Caco-2 (cell line): ENCODE data around the gene LMO2. TPM values are rescaled to one million over a fixed set of nuclear protein-coding genes. Genes with fewer than 3 reads are reported as not detected.

Experiments used
- BruUV-seq: library from RNA; stranded (reverse); fragments of 400-500 nt; replicated peaks from 2 replicates; lab custom pipeline; 2021; lab: Mats Ljungman, UMichigan
- CTCF ChIA-PET: fragments of 300-600 bp; sonication (Branson Sonifier 250); formaldehyde crosslinking; loops from one replicate; lab custom pipeline; 2022; ENCODE audit warnings: antibody characterized with exemption; lab: Charles Lee
- POLR2A ChIA-PET: fragments of 300-600 bp; sonication (Branson Sonifier 250); formaldehyde crosslinking; loops from one replicate; lab custom pipeline; 2022; ENCODE audit warnings: antibody characterized with exemption; lab: Charles Lee
- DNase-seq, 2 experiments: peaks; one replicate each; pipeline versions ENCODE4 v3.0.0 to v3.0.0-alpha.2; 2020 to 2022
- H3K27me3 ChIP-seq: replicated peaks from 2 replicates; pipeline ENCODE4 v1.6.0; 2011; ENCODE audit warnings: low read length; ENCODE audit not compliant: control insufficient read depth, insufficient read depth
- H3K36me3 ChIP-seq: 2 replicates; pipeline ENCODE4 v1.5.1; 2011; ENCODE audit warnings: low read length; ENCODE audit not compliant: control insufficient read depth, insufficient read depth
- H3K4me1 ChIP-seq: fragments of 250-450 bp; sonication (Bioruptor Pico); 2 replicates; pipeline ENCODE4 v1.5.1; 2020; ENCODE audit warnings: mild to moderate bottlenecking
- H3K4me3 ChIP-seq: 2 replicates; pipeline ENCODE4 v1.5.1; 2011; ENCODE audit warnings: low read depth, mild to moderate bottlenecking, control low read depth, low read length
- H3K9me3 ChIP-seq: fragments of 250-450 bp; sonication (Bioruptor Pico); 2 replicates; pipeline ENCODE4 v1.5.1; 2020; ENCODE audit warnings: mild to moderate bottlenecking, moderate library complexity
- H3K27ac Mint-ChIP-seq: one replicate; pipeline ENCODE4 v1.8.0; 2022; ENCODE audit warnings: mixed read lengths; ENCODE audit not compliant: unreplicated experiment
- H3K27me3 Mint-ChIP-seq: one replicate; pipeline ENCODE4 v1.8.0; 2022; ENCODE audit warnings: mixed read lengths; ENCODE audit not compliant: insufficient read depth, unreplicated experiment
- H3K36me3 Mint-ChIP-seq: one replicate; pipeline ENCODE4 v1.8.0; 2022; ENCODE audit warnings: mild to moderate bottlenecking, mixed read lengths; ENCODE audit not compliant: insufficient read depth, unreplicated experiment
- H3K4me1 Mint-ChIP-seq: one replicate; pipeline ENCODE4 v1.8.0; 2022; ENCODE audit warnings: low read depth, mixed read lengths; ENCODE audit not compliant: unreplicated experiment
- H3K4me3 Mint-ChIP-seq: one replicate; pipeline ENCODE4 v1.8.0; 2022; ENCODE audit warnings: mild to moderate bottlenecking, moderate library complexity, mixed read lengths; ENCODE audit not compliant: unreplicated experiment
- H3K9me3 Mint-ChIP-seq: one replicate; pipeline ENCODE4 v1.8.0; 2022; ENCODE audit warnings: mixed read lengths; ENCODE audit not compliant: unreplicated experiment
- intact Hi-C: fragments of 100-400 bp; cut with micrococcal nuclease; formaldehyde crosslinking; loops from one replicate; pipeline ENCODE4 v1.10.0; 2022; ENCODE audit not compliant: unreplicated experiment
- total RNA-seq: library from RNA; stranded (reverse); gene quantifications from 2 replicates; pipeline ENCODE4 v1.2.3, GENCODE V29; 2022
- TF ChIP-seq, protein P1 (sequence below), 2 experiments: fragments of 200-600 bp in 1 of 2; IDR thresholded peaks; 1 replicate in 1 of 2; 2 replicates in 1 of 2; pipeline versions ENCODE4 v1.5.1 to v1.8.0; 2011 to 2022; ENCODE audit warnings: antibody characterized with exemption in 1 of 2, control low read depth in 1 of 2, inconsistent platforms in 1 of 2, low read depth in 1 of 2, low read length in 1 of 2, mild to moderate bottlenecking in 1 of 2, moderate library complexity in 1 of 2; ENCODE audit not compliant: insufficient read depth in 1 of 2, severe bottlenecking in 1 of 2, unreplicated experiment in 1 of 2

The LMO2 gene
- total RNA-seq, 1 experiment from 2014 or later, result 0.29 TPM

DNA sequence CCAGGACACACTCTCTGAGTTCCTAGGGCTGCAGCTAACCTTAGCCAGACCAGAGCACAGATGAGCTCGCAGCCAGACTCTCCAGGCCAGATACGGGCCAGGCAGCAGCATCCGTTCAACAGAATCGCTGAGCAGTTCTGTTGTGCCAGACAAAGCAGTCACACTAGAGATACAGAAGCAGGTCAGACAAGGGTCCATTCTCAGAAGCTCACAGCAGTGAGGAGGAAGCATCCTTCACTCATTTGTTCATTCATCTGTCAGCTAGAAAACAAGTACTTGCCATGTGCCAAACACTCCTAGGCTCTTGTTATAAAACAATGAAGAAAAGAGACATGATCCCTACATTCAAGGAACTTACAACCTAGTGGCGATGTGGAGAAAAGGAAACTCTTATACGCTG is 2.6 kb downstream of the LMO2 start:
- H3K36me3 ChIP-seq, result no peaks in the 10 kb centered on the region
- no peak for DNase-seq
- intact Hi-C loops, result no loop called here
- CTCF ChIA-PET, result no interaction called here
- no peak overlapping the region for H3K4me3 ChIP-seq
- TF ChIP-seq, protein P1, sequence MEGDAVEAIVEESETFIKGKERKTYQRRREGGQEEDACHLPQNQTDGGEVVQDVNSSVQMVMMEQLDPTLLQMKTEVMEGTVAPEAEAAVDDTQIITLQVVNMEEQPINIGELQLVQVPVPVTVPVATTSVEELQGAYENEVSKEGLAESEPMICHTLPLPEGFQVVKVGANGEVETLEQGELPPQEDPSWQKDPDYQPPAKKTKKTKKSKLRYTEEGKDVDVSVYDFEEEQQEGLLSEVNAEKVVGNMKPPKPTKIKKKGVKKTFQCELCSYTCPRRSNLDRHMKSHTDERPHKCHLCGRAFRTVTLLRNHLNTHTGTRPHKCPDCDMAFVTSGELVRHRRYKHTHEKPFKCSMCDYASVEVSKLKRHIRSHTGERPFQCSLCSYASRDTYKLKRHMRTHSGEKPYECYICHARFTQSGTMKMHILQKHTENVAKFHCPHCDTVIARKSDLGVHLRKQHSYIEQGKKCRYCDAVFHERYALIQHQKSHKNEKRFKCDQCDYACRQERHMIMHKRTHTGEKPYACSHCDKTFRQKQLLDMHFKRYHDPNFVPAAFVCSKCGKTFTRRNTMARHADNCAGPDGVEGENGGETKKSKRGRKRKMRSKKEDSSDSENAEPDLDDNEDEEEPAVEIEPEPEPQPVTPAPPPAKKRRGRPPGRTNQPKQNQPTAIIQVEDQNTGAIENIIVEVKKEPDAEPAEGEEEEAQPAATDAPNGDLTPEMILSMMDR (IDR thresholded peaks at IDR 0.05; ENCODE audit: insufficient read depth in 1 of 2, low read depth in 1 of 2, low read length in 1 of 2, severe bottlenecking in 1 of 2, unreplicated experiment in 1 of 2), result no peak
- Mint-ChIP-seq H3K27ac (no peak overlapping the region), H3K36me3 (no peaks in the 10 kb centered on the region), H3K27me3 (peaks cover 4% of the 10 kb centered on the region), H3K4me1 (no peaks in the 10 kb centered on the region), H3K9me3 (no peaks in the 10 kb centered on the region), H3K4me3 (no peak overlapping the region)
- H3K4me1 ChIP-seq, result 0 out of 2 replicates have a peak, but pooled peaks cover 4% of the 10 kb centered on the region
- no TSS peak for BruUV-seq
- POLR2A ChIA-PET, result no interaction called here
- H3K9me3 ChIP-seq, result no peaks in the 10 kb centered on the region
- H3K27me3 ChIP-seq, result no peaks in the 10 kb centered on the region

- intact Hi-C loops, result no loop called here
- H3K4me1 Mint-ChIP-seq, result no peaks in the 10 kb centered on the region
- no peaks in the 10 kb centered on the region for H3K27me3 ChIP-seq
- ChIA-PET POLR2A (no interaction called here), CTCF (no interaction called here)
- H3K4me1 ChIP-seq, result 0 out of 2 replicates have a peak, but pooled peaks cover 4% of the 10 kb centered on the region
- H3K9me3 Mint-ChIP-seq, result no peaks in the 10 kb centered on the region
- no peaks in the 10 kb centered on the region for H3K36me3 ChIP-seq
- no peaks in the 10 kb centered on the region for H3K9me3 ChIP-seq
- TF ChIP-seq, protein P1 (IDR thresholded peaks at IDR 0.05; ENCODE audit: insufficient read depth in 1 of 2, low read depth in 1 of 2, low read length in 1 of 2, severe bottlenecking in 1 of 2, unreplicated experiment in 1 of 2), result no peak
- peaks cover 4% of the 10 kb centered on the region for H3K27me3 Mint-ChIP-seq
- DNase-seq, result no peak
- no peaks in the 10 kb centered on the region for H3K36me3 Mint-ChIP-seq
- no peak overlapping the region for H3K27ac Mint-ChIP-seq
- no peak overlapping the region for H3K4me3 ChIP-seq
- BruUV-seq, result no TSS peak
- H3K4me3 Mint-ChIP-seq, result no peak overlapping the region
These were observed 4.0 kb downstream of the LMO2 start for GRCh38 chr11:33887886-33888285.

DNA sequence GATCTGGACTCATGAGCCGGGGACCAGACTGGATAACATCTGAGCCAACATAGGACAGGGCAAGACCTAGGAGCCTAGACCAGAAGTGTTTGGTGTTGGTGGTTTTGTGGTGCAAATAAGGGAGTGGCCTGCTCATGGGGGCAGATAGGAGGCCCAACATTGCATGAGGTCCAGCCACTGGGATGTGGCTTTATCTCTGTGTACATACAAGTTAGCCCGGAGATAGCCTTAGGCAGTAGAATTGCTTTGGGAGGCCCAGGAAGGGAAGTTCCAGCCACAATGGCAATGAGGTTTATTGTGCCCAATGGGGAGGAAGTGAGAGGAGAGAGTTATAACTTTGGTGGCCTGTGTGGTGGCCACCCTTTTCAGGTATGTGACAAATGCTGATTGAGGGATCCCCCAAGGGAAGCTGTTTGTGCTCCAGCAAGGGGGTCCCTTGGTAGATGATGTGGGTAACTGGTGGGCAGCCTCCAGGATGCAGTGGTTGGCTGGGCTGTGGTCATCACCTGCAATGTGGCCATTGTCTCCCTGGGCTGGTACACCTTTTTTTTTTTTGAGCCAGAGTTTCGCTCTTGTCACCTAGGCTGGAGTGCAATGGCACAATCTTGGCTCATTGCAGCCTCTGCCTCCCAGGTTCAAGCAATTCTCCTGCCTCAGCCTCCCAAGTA is 6.4 kb downstream of the LMO2 start:
- no peaks in the 10 kb centered on the region for H3K27me3 ChIP-seq
- ChIA-PET CTCF (no interaction called here), POLR2A (interaction anchor here (0.7 kb wide), 1 partner anchor 37 kb away, joined by 3 read pairs; no protein-coding TSS in a partner anchor)
- H3K36me3 Mint-ChIP-seq, result no peaks in the 10 kb centered on the region
- H3K9me3 ChIP-seq, result no peaks in the 10 kb centered on the region
- peaks cover 4% of the 10 kb centered on the region for H3K27me3 Mint-ChIP-seq
- H3K9me3 Mint-ChIP-seq, result no peaks in the 10 kb centered on the region
- H3K36me3 ChIP-seq, result no peaks in the 10 kb centered on the region
- 0 out of 2 replicates have a peak, but pooled peaks cover 4% of the 10 kb centered on the region for H3K4me1 ChIP-seq
- intact Hi-C loops, result no loop called here
- DNase-seq, result no peak
- no peak overlapping the region for H3K27ac Mint-ChIP-seq
- no peak overlapping the region for H3K4me3 ChIP-seq
- no TSS peak for BruUV-seq
- no peaks in the 10 kb centered on the region for H3K4me1 Mint-ChIP-seq
- H3K4me3 Mint-ChIP-seq, result no peak overlapping the region
- TF ChIP-seq, protein P1 (IDR thresholded peaks at IDR 0.05; ENCODE audit: insufficient read depth in 1 of 2, low read depth in 1 of 2, low read length in 1 of 2, severe bottlenecking in 1 of 2, unreplicated experiment in 1 of 2), result no peak
